ENCODE data around the gene PCDHGB2.
"Not testable (repeated sequence)": the region's sequence is repeated elsewhere in the genome, so short reads cannot be mapped to it uniquely, and the experiment has no call there.

Gene PCDHGB2

GRCh38 chr5:141351591-141351990 lies 8.2 kb upstream of the PCDHGB2 start:
- no peak for DNase-seq

- DNase-seq = no peak
These were observed 4.8 kb upstream of the PCDHGB2 start, which contains the start of gene PCDHGA4 for GRCh38 chr5:141354900-141355469. TSS of gene PCDHGA4 (plus strand) at chr5:141355021. CDS start at chr5:141355108, 87 bp downstream.

- no peak for DNase-seq
These were observed 4.2 kb upstream of the PCDHGB2 start for GRCh38 chr5:141355641-141356040.

GRCh38 chr5:141356133-141356532 lies 3.7 kb upstream of the PCDHGB2 start:
- no peak for DNase-seq

GRCh38 chr5:141356950-141357349 lies 2.8 kb upstream of the PCDHGB2 start:
- DNase-seq = no peak

GRCh38 chr5:141360685-141361084 lies 891 bp downstream of the PCDHGB2 start:
- DNase-seq = no peak

- DNase-seq = no peak
These were observed 2.9 kb downstream of the PCDHGB2 start for GRCh38 chr5:141362719-141363118.

- no peak for DNase-seq
These were observed 4.3 kb downstream of the PCDHGB2 start, which contains the start of gene PCDHGA5 for GRCh38 chr5:141363952-141364660. TSS of gene PCDHGA5 (plus strand) at chr5:141364162. CDS start at chr5:141364331, 169 bp downstream.

GRCh38 chr5:141366016-141366896 lies 6.5 kb downstream of the PCDHGB2 start:
- DNase-seq = no peak

GRCh38 chr5:141369994-141370848 lies 10.4 kb downstream of the PCDHGB2 start, which contains the start of gene PCDHGB3:
TSS of gene PCDHGB3 (plus strand) at chr5:141370242. CDS start at chr5:141370395, 153 bp downstream.
- DNase-seq = no peak

- no peak for DNase-seq
These were observed 12.0 kb downstream of the PCDHGB2 start for GRCh38 chr5:141371572-141372475.

- no peak for DNase-seq
These were observed 14.0 kb downstream of the PCDHGB2 start, which contains the start of gene PCDHGA6 for GRCh38 chr5:141373673-141374317. TSS of gene PCDHGA6 (plus strand) at chr5:141373891. CDS start at chr5:141374084, 193 bp downstream.

GRCh38 chr5:141374627-141375026 lies 14.8 kb downstream of the PCDHGB2 start:
- no peak for DNase-seq

GRCh38 chr5:141375444-141376155 lies 15.8 kb downstream of the PCDHGB2 start:
- not testable (repeated sequence) for DNase-seq

GRCh38 chr5:141382469-141383294 lies 22.9 kb downstream of the PCDHGB2 start, which contains the start of gene PCDHGA7:
TSS of gene PCDHGA7 (plus strand) at chr5:141382742. CDS start at chr5:141382900, 158 bp downstream.
- DNase-seq = no peak

- DNase-seq = no peak
These were observed 23.6 kb downstream of the PCDHGB2 start for GRCh38 chr5:141383345-141383744.

GRCh38 chr5:141384471-141385267 lies 24.9 kb downstream of the PCDHGB2 start:
- no peak for DNase-seq
